HG02798 (cell line): ENCODE results near the gene SLC1A7.

ENCODE experiments used
- ATAC-seq: cut with Tn5 transposase; IDR thresholded peaks from one replicate; pipeline ENCODE4 v1.9.1; 2021; ENCODE audit warnings: mild to moderate bottlenecking; ENCODE audit not compliant: unreplicated experiment, poor library complexity

The SLC1A7 gene

DNA sequence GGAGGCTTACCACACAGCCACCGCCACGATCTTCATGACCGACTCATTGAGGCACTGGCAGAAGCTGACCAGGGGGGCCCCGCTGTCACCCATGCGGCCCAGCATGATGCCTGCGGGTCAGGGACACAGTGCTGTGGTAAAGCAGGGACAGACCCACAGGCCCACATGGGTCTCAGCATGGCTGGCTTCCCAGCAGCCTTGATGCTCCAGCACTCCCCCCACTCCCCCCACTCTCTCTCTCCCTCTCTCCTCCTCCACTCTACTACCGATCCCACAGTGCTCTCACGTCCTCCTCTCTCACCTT, 49.0 kb downstream of the SLC1A7 start:
- no peak for ATAC-seq

DNA sequence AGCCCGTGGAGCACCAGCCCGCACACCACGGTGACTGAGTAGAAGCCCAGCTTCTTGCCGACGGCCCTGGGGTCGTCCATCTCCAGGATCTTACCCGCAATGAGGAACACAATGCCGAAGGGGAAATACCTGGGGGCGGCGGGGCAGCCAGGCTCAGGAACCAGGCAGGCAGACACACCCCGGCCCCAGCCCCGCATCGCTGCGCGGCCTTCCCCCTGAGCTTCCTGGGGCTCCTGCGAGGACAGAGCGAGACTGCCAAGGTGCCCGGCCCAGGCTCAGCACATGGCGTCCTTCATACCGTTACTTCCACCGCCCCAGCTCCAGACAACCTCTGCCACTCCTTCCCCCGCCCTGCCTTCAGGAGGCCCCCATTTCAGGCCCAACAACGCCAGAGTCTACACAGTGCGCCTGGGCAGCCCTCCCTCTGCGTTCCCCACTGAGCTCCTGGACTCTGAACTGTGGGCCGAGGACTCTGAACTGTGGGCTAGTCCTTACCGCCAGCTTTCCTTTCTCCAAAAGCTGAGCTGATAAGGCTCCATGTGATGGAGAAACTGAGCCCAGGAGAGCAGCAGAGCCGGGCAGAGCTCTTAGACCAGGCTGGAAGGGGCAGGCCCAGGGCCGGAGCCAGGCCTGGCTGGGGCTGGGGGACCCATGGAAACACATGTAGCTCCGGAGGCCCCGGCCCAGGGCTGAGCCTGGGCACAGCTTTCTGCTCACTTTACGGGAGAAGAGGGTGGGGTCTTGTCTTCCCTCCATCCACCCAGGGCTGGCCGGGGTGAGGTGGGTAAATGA, 49.6 kb downstream of the SLC1A7 start:
- no peak for ATAC-seq

DNA sequence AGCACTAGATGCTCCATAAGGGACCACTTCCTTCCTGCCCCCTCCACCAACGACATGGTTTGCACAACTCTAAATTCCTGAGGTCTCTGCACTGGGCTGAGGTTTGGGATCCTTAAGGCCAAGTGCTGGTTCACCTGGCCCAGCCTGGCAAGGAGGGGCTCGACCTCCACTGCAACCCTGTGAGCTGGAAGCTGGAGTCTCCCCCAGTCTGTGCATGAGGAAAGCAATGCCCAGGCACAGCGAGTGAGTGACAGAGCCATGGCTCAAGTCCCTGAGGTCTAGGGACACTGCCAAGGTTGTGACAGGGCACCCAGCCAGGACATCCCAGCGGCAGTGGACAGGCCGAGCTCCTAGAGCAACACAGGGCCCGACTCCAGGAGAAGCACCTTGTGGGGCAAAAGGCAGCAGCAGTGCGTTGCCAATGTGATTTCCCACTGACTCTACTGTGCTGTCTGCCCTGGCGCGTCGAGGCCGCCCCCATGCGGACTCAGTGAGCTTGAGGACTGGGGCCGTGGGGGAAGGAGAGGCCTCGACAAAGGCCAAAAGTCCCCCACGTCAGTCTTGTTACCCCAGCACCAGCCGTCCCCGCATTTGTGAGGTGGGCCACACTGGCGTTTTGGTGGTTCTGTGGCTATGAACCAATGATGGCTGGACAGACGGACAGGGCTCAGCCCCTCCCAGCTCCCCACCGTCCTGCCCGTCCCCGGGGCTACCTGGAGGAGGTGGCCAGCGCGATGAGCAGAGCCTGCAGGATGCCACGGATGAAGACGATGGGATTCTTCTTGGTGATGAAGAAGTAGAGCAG, 50.4 kb downstream of the SLC1A7 start:
- ATAC-seq, result no peak

DNA sequence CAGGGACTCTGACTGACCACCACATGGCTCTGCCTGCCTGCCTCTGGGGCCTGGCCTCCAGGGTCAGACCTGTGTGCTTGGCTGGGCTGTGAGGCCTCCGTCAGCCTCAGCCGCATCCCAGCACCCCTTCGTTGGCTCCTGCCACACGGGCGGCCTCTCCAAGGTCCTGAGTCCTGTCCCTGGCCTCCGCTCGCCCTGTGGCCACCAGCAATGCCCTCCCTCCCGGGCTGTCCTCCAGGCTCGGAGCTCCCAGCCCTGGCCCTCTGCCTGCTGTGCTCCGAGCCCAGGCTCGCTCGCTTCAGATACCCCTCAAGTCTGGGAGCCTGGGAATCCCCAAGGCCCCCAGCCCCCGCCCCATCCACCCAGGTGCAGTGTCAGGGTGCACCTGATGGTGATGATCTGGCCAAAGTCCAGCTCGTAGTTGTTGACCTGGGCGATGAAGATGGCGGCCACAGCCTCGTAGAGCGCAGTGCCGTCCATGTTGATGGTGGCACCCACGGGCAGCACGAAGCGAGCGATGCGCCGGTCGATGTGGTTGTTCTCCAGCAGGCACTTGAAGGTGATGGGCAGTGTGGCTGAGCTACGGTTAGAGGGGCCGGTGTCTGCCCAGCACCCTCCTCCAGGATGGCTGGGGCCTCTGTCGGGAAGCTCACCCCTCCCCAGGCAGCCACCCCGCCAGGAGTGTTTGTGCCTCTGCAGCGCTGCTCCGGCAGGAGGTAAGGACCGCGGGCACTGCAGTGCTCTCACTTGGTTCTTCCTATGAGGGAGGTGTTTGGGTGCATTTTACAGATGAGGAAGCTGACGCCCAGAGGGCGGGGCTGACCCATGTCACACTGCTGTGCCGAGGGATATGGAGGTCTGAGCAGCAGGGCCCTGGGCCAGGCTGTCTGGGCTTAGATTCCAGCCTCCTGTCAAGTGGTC, 52.0 kb downstream of the SLC1A7 start:
- no peak for ATAC-seq

DNA sequence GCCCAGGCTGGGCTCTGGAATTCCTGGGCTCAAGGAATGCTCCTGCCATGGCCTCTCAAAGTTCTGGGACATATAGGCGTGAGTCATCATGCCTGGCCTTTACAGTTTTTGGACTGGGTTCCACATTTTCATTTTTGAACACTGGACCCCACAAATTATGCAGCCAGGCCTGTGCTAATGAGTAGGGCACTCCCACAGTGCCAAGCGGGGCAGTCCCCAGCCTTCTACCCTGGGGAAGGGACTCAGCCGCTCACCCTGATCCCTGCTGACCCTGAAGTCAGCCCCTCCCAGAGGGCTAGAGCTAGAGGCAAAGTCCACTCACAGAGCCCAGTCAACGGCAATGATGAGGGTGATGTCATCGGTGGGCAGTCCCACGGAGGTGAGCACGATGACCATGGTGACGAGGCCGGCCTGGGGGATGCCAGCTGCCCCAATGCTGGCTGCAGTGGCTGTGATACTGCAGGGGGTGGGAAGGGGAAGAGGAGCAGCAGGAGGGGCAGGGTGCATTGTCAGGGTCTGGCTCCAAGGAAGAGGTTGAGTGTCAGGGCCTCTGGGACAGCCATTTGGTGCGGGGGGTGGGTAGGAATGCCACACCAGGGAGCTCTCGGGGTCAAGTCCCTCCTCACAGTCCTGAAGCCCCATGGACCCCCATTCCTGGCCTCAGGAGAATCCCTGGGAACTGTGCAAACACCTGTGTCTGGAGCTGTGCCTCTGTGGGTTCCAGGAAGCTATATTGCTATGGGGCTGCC, 52.8 kb downstream of the SLC1A7 start:
- ATAC-seq, result no peak

DNA sequence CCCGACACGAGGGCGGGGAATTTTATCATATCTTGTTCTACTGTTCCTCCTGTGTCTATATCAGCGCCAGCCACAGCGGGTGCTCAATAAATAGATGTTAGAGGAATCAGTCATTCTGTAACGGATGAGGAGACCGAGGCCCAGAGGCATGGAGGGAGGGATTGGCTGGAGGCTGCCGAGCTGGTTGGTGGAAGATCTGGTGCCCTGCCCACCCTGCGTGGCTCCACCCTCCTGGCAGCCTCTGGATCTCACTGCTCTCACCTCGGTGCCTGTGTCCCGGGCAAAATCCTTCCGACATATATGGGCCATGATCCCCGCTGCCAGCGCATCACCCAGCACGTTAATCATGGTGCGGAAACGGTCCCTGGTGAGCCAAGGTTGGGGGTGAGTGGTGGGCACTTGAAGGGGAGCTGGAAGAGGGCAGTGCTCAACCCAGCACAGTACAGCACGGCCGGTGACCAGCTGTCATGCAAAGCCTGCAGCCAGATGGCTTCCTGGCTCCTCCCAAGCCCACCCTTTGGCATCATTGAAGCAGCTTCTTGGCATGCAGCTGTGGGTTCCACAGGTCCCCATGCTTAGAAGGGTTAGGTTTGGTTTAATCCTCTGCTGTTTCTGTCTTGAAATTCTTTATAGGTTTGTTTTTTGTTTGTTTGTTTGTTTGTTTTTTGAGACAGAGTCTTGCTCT, 53.7 kb downstream of the SLC1A7 start:
- ATAC-seq, result no peak

DNA sequence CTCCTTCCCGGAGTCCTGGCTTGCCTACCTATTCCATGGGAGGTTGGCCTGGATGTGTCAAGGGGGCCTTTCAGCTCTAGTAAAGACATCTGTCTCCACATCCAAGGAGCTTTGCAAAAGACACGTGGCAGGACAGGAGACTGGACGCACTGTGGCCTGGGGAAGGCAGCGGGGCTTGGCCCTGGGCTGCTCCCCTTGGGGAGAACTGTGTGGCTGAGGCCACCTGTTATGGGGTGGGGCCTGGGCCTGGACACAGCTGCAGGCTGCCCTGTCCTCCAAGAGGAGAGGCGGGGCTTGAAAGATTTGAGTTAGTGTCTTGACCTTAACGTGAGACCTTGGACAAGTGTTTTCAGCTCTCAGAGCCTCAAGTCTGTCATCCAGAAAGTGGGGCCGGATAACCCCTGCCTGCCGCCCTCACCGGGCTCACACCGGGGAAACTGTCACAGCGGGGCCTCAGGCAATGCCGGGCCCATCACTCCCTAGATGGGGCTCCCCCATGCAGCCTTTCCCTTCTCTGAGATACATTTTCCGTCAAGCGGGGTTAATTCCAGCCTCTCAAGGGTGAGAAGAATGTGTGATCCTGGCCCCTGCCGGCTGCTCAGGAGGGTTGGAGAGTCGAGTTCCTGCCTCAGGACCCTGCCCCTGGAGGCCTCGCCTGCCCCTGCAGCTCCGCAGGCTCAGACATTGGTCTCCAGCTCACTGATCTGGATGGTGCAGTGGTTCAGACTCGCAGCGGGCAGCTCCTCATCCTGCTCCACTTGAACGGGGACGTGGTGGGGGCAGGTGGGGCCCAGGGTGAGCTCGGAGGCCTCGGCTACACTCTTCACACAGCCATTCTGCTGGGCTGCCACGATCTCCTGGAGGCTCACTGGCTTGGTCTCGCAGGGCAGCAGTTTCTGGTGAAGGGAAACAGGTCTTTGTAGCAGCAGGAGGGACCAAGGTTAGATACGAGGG, 54.8 kb downstream of the SLC1A7 start:
- ATAC-seq, result no peak

DNA sequence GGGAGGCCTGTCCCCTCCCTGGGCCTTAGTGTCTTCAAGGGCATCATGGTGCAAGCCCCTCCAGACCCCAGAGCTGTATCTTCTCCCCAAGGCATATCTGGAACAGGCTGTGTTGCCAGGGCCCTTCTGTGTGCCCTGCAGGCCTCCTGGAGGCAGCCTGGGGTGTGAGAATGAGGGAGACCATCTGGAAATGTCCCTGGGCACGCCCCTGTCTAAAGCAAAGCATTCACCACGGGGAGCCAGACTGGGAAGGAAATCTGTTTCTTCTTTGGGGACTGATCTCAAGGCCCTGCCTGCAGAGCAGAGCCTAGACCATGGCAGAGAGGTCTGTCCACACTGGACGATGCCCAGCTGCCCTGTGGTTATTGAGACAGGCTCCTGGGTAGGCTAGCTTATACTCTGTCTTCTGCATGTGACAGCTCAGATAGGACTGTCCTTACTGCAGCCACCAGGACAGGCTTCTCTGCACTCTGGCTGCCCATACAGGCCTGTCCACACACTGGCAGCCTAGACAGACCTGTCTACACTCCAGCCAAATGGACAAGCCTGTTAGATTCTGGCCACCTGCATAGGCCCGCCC, 55.9 kb downstream of the SLC1A7 start:
- no peak for ATAC-seq

DNA sequence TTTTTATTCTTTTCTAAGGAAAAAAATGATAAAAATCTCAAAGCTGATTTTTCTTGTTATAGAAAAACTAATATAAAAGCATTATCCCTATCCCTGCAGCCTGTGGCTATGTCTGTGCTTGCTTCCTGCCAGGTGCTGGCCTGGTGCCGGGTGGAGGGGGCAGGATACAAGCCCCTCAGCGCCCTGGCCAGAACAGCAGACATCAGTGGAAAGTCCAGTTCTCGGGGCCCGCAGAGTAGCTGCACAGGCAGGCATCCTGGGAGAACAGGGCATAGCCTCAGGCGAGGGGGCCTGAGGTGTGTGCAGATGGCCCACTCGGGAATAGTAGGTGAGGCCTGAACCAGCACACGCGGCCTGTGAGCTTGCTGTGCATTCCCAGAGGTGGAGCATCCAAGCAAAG, 57.0 kb downstream of the SLC1A7 start:
- no peak for ATAC-seq

DNA sequence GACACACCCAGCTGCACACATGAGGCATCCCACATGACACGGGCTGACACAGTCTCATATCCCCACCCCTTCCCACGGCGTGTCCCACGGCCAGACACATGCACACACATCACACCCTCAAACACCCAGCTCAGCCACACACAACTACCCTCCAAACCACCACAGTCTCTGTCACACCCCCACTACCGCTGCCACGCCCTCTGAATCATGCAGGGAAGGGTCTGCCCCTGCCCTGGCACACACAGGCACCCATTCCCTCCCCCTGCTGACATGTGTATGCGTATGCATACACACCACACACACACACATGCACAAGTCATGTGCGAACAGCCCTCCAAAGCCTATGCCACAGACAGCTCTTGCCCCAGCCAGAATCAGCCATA, 57.9 kb downstream of the SLC1A7 start:
- no peak for ATAC-seq

DNA sequence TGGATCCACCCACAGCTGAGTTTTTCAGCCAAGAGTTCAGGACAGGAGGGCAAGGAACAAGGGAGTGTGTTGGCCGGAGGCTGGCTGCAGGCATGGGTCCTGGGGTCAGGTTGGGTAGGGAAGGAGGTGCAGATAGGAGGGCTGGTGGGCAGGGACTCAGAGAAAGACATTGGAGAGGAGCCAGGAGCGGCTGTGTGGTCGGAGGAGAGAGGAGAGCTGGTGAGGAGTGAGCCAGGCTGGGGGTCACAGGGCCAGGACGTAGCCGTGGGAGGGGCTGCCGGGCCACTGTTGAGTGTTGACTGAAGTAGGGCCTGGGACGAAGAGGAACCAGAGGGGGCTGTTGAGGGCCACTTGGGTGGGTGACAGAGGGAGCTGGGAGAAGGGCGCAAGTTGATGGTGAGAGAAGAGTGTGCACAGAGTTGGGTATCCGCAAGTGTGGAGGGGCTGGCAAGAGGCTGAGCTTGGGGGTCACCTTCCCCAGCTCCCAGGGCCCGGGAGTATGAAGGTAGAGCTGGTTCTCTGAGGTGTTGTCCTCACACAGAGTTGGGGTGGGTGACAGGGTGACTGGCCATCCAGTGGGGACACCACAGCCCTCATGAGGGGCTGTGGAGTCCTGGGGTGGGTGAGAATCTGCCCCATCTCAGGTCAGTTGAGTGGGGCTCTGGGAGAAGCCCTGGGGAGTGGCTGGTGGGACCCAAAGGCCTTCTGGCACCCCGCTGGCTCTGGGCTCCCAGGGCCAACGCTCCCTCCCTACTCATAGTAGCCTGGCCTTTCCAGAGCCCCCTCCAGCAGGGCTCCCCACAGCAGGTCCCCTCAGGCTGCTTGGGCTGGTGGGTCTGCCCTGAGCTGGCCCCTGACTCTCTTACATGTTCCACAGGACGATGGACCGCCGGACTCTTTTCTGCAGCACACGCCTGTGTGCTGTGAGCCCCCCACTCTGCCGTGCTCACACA, 58.5 kb downstream of the SLC1A7 start:
- ATAC-seq, result no peak

DNA sequence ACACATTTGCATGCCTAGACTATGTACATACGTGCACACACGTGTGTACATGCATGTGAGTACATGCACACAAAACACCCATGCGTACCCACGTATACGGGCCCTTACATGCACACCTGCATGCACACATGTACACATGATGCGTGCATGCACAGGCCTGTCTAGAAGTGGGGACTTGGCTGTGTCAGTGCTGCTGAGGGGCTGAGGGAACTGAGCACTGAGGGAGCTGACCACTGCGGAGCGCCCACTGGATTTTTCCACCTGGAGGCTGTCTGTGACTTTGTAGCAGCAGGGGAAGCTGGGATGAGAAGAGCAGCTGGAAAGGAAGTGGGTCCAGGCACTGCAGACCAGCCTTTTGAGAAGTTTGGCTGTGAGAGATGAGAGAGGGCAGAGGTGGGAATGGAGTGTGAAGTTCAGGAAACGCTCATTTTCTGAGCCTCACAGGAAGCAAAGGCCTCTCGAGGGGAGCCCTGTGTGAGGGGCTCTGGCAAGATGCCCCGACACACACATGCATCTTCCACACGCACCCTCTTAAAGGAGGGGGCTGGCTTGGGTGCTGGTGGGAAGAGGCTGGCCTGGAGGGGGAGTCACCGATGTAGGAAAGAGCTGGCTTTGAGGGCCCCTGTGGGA, 59.5 kb downstream of the SLC1A7 start:
- ATAC-seq, result no peak

DNA sequence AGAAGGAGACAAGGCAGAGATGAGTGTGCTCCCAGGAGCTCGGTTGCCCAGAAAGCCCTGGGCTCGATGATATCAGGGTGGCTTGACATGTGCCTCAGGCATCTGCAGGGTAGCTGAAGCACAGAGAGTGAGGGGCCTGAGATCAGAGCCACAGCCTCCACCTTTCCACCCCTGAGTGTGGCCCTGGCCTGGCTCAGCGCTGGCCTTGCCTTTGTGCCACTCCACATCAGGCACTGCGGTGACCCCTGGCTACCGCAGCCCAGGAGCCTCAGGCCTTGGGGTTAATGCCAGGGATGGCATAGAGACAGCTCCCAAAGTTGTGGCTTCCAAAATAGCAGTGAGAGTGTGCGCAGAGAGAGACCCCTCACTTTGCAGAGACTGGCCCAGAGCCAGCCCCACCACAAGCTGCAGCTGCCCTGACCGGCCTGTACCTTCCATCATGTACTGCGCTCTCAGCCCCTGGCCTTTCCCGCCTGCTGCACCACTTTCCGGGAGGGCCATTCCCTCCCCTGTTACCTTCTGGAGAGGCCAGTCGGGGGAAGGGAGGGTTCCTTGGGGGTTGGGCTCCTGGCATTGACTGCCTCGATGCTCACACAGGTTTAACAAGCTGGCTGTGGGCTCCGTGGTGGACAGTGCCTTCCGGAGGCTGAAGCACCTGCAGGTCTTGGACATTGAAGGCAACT, 60.9 kb downstream of the SLC1A7 start:
- ATAC-seq, result no peak

DNA sequence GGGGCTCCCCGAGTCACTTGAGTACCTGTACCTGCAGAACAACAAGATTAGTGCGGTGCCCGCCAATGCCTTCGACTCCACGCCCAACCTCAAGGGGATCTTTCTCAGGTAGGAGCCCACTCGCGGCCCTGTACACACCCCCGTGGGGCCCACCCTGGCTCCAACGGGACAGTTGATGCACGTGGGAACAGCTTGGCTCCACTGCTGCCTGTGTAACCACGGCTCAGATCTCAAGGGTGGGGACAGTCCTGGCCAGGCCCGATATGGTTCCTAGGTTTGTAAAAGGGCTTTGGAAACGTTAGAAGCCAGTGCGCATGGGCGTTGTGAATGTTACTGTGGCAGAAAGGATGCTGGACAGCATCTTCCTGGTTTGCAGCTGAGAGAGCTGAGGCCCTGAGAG, 61.7 kb downstream of the SLC1A7 start:
- ATAC-seq, result no peak

DNA sequence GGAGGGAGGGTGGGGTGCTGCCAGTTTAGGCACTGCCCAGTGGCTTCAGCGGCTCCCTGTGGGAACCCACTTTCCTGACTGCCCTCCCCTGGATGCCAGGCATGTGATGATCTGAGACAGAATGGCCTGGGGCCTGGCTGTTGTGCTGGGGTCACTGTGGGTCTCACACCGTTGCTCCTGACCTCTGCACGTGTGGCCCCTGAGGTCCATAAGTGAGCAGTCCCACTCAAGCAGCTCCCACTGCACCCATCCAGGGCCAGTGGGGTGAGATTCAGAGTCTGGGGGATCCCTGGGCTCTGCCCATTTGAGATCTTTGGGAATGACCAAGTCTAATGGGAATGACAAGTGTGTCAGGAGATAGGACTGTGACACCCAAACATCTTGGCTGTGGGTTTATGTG, 62.4 kb downstream of the SLC1A7 start:
- ATAC-seq, result no peak

DNA sequence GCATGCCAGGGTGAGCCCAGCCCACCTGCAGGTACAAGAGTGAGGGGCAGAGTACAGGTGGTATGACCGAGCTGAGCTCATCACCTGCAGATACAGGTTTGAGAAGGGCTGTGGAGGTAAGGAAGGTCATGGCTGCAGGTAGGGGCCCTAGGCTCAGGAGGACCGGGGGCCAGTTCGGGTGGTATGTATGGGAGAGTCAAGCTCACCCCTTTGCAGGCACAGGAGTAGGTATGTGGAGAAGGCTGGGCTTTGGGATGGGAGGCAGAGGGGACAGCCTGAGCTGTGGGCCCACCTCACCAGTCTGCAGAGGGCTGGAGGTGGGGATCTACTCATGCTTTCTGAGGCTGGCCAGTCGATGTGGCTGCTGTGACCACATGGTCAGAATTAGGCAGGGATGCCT, 63.2 kb downstream of the SLC1A7 start:
- ATAC-seq, result no peak
